Duodenal mucosa (tissue), 2 donors: ENCODE measurements around the gene ISOC2.
A peak's percentile ranks its signal among the peaks of the same experiment; 100 is the strongest.

Experiments used
- H3K27ac ChIP-seq: one replicate; pipeline ENCODE4 v1.7.0; 2013; ENCODE audit warnings: low read depth, low read length
- H3K27me3 ChIP-seq, 2 donors: one replicate each; pipeline ENCODE4 v1.7.0; 2013; ENCODE audit warnings: low read length in 2 of 2, control low read depth in 1 of 2; ENCODE audit not compliant: insufficient read depth in 2 of 2, control insufficient read depth in 1 of 2
- H3K36me3 ChIP-seq, 2 donors: one replicate each; pipeline ENCODE4 v1.7.0; 2013; ENCODE audit warnings: low read length in 2 of 2, control low read depth in 1 of 2; ENCODE audit not compliant: insufficient read depth in 2 of 2, control insufficient read depth in 1 of 2
- H3K4me1 ChIP-seq, 2 donors: one replicate each; pipeline ENCODE4 v1.7.0; 2013; ENCODE audit warnings: low read length in 2 of 2, control low read depth in 1 of 2; ENCODE audit not compliant: insufficient read depth in 2 of 2, control insufficient read depth in 1 of 2
- H3K4me3 ChIP-seq, 2 donors: one replicate each; pipeline ENCODE4 v1.7.0; 2013; ENCODE audit warnings: low read length in 2 of 2, low read depth in 1 of 2
- H3K9ac ChIP-seq, 2 donors: one replicate each; pipeline ENCODE4 v1.7.0; 2013; ENCODE audit warnings: low read length in 2 of 2, low read depth in 1 of 2
- H3K9me3 ChIP-seq, 2 donors: one replicate each; pipeline ENCODE4 v1.7.0; 2013; ENCODE audit warnings: low read length in 2 of 2, control low read depth in 1 of 2; ENCODE audit not compliant: control insufficient read depth in 1 of 2

The ISOC2 gene

GRCh38 chr19:55464662-55465054, 3.2 kb upstream of the ISOC2 start, which contains the start of gene C19orf85:
Gene C19orf85 (minus strand): TSS chr19:55464751. CDS start chr19:55464554, 197 bp downstream.
- H3K27me3 ChIP-seq: peaks cover 0 to 4% of the 10 kb centered on the region in 2 donors
- H3K27ac ChIP-seq: no peak within 1 kb of the TSS
- H3K4me3 ChIP-seq: no peak within 1 kb of the TSS
- H3K4me1 ChIP-seq: peaks cover 12 to 26% of the 10 kb centered on the region in 2 donors
- H3K36me3 ChIP-seq: no peaks in the 10 kb centered on the region
- H3K9ac ChIP-seq: no peak within 1 kb of the TSS
- no peaks in the 10 kb centered on the region for H3K9me3 ChIP-seq

DNA sequence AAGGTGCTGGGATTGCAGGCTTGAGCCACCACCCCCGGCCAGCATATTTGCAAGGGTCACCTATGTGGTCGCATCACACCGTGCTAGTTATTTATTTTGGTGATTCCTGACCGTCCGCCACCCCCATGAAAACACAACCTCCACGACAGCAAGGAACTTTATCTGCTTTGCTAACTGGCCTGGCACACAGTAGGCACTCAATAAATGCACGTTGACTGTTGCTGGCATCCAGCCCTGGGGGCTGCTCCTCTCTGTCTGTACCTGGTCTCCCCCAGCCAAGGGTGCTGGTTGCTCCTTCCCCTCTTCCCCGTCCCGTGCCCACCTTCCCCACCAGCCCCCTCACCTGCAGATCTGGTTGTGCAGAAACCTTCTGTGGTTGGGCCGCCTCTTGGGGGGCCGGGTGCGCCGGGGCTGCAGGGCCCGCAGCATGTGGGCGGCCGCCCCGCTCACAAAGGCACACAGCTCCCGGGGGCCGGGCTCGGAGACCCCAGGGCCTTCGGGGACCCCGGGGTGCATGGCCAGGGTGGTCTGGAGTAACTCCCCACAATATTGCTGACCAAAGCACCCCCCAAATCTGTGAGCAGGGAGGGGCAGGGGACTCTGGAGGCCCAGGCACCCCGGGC, 2.7 kb upstream of the ISOC2 start:
- no peaks in the 10 kb centered on the region for H3K9me3 ChIP-seq
- peaks cover 12 to 26% of the 10 kb centered on the region in 2 donors for H3K4me1 ChIP-seq
- H3K9ac ChIP-seq: no peak overlapping the region
- H3K27me3 ChIP-seq: peaks cover 0 to 4% of the 10 kb centered on the region in 2 donors
- no peak overlapping the region for H3K27ac ChIP-seq
- no peak overlapping the region for H3K4me3 ChIP-seq
- no peaks in the 10 kb centered on the region for H3K36me3 ChIP-seq

GRCh38 chr19:55463583-55464031, 2.2 kb upstream of the ISOC2 start:
- Histone ChIP-seq H3K4me1 (peaks cover 12 to 26% of the 10 kb centered on the region in 2 donors), H3K27ac (no peak overlapping the region), H3K36me3 (no peaks in the 10 kb centered on the region), H3K27me3 (peaks cover 0 to 4% of the 10 kb centered on the region in 2 donors), H3K9ac (no peak overlapping the region), H3K9me3 (no peaks in the 10 kb centered on the region), H3K4me3 (no peak overlapping the region)

DNA sequence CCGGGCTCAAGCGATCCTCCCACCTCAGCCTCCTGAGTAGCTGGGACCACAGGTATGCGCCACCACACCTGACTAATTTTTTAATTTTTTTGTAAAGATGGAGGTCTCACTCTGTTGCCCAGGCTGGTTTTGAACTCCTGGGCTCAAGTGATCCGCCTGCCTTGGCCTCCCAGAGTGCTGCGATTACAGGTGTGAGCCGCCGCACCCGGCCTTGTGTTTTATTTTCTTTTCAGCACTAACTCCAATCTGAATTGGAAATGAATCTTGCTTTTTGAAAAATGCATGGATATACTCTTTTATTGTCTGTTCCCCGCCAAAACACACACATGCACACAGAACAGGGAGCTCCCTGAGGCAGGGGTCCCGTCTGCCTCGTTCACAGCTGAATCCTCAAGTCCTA, 1.3 kb upstream of the ISOC2 start:
- peak overlapping the region in 1 of 2 donors; percentile 82 for H3K4me3 ChIP-seq
- H3K4me1 ChIP-seq: peaks cover 12 to 21% of the 10 kb centered on the region in 2 donors
- no peak overlapping the region for H3K27ac ChIP-seq
- no peak overlapping the region for H3K9ac ChIP-seq
- H3K9me3 ChIP-seq: no peaks in the 10 kb centered on the region
- peaks cover 0 to 4% of the 10 kb centered on the region in 2 donors for H3K27me3 ChIP-seq
- H3K36me3 ChIP-seq: no peaks in the 10 kb centered on the region

DNA sequence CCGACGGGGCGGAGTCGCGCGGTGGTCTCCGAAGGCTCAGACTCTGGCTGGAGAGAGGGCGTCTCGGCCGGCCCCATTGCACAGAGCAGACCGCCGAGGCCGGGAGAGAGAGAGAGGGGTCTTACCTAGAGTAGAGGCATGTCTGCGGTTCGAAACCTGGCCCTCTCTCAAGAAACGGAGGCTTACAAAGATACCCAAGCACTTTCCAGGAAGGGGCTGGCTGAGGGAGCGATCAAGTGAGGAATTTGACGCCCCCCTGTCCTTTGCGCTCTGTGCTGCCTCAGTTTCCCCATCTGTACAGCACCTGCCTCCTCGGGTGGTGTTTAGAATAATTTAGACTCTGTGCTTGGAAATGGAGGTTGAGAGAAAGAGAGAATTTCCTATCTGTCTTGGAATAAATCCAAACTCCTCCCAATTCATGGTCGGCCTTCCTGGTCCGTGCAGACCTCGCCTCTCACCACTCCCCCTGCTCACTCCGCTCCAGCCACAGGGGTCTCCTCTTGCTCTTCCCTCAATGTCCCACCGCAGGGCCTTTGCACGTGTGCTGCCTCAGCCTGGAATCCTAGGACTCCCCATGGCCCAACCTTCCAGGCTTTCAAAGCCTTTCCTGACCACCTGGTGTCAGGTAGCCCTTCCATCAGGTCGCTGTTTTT, 658 bp upstream of the ISOC2 start:
- Histone ChIP-seq H3K9ac (peak overlapping the region; percentile 75 to 88), H3K27ac (peak overlapping the region; percentile 85), H3K9me3 (no peaks in the 10 kb centered on the region), H3K27me3 (peaks cover 0 to under 1% of the 10 kb centered on the region in 2 donors), H3K4me1 (peaks cover 12 to 17% of the 10 kb centered on the region in 2 donors), H3K36me3 (no peaks in the 10 kb centered on the region), H3K4me3 (peak overlapping the region; percentile 82 to 92)

- peak overlapping the region; percentile 85 for H3K27ac ChIP-seq
These were observed 678 bp downstream of the ISOC2 start for GRCh38 chr19:55460670-55461258.

GRCh38 chr19:55459950-55460657, 1.3 kb downstream of the ISOC2 start:
- Histone ChIP-seq H3K27me3 (no peaks in the 10 kb centered on the region), H3K4me3 (peak overlapping the region; percentile 84 to 92), H3K4me1 (peaks cover 12 to 17% of the 10 kb centered on the region in 2 donors), H3K9ac (peak overlapping the region in 1 of 2 donors; percentile 80), H3K9me3 (no peaks in the 10 kb centered on the region), H3K27ac (no peak overlapping the region), H3K36me3 (peaks cover 0 to 12% of the 10 kb centered on the region in 2 donors)

More at GRCh38 chr19:55460670-55461258, 678 bp downstream of the ISOC2 start:
- Histone ChIP-seq H3K36me3 (peaks cover 0 to 10% of the 10 kb centered on the region in 2 donors), H3K9ac (peak overlapping the region in 1 of 2 donors; percentile 80), H3K4me1 (peaks cover 12 to 17% of the 10 kb centered on the region in 2 donors), H3K9me3 (no peaks in the 10 kb centered on the region), H3K27me3 (no peaks in the 10 kb centered on the region), H3K4me3 (peak overlapping the region; percentile 84 to 92)

DNA sequence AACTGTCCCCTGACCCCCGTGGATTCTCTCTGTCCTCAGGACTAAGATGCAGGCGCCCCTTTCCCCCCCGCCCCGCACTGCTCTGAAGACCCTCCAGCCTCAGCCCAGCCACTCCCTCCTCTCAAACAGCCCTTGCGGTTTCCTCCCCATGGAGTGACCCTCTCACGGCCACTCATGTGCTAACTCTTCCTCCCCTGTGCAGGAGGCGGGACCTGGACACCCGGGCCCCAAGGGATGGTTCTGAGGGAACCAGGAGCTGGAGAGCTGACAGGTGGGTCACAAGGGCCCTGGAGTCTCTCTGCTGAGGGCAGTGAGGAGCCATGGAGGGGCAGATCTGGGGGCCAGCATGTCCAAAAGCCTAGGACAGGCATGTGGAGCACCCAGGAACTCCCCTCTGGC, 1.9 kb downstream of the ISOC2 start:
- peaks cover 12 to 17% of the 10 kb centered on the region in 2 donors for H3K4me1 ChIP-seq
- H3K27me3 ChIP-seq: no peaks in the 10 kb centered on the region
- H3K36me3 ChIP-seq: peaks cover 0 to 12% of the 10 kb centered on the region in 2 donors
- H3K27ac ChIP-seq: no peak overlapping the region
- H3K4me3 ChIP-seq: no peak overlapping the region
- H3K9me3 ChIP-seq: no peaks in the 10 kb centered on the region
- H3K9ac ChIP-seq: no peak overlapping the region

GRCh38 chr19:55457683-55458457, 3.6 kb downstream of the ISOC2 start:
- Histone ChIP-seq H3K4me1 (peaks cover 12 to 17% of the 10 kb centered on the region in 2 donors), H3K9me3 (no peaks in the 10 kb centered on the region), H3K27me3 (no peaks in the 10 kb centered on the region), H3K27ac (no peak overlapping the region), H3K4me3 (no peak overlapping the region), H3K36me3 (peaks cover 0 to 18% of the 10 kb centered on the region in 2 donors), H3K9ac (no peak overlapping the region)
